HG02943 (cell line): ENCODE results near the gene AP5Z1.
"Not testable (repeated sequence)": the region's sequence is repeated elsewhere in the genome, so short reads cannot be mapped to it uniquely, and the experiment has no call there.

Experiments used
- ATAC-seq: cut with Tn5 transposase; IDR thresholded peaks from one replicate; pipeline ENCODE4 v1.9.1; 2021; ENCODE audit warnings: mild to moderate bottlenecking, low read depth, moderate library complexity; ENCODE audit not compliant: unreplicated experiment

Gene AP5Z1

DNA sequence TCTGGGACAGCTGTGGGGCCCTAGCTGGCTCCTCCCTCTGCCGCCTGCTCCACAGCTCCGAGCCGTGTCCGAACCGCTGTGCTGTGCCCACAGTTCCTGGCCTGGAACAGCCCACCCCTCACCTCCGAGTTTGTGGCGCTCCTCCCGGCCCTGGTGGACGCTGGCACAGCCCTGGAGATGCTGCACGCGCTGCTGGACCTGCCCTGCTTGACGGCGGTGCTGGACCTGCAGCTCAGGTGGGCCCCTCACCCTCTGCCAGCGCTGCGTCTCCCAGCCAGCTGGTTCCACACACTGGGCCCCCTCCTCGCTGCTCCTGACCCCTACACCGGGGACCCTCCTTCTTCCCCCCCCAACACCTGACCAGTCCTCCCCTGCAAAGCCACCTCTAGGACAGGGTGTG is 12.1 kb downstream of the AP5Z1 start:
- ATAC-seq, result no peak

- ATAC-seq, result no peak
Measured at GRCh38 chr7:4787947-4788626, 12.7 kb downstream of the AP5Z1 start.

DNA sequence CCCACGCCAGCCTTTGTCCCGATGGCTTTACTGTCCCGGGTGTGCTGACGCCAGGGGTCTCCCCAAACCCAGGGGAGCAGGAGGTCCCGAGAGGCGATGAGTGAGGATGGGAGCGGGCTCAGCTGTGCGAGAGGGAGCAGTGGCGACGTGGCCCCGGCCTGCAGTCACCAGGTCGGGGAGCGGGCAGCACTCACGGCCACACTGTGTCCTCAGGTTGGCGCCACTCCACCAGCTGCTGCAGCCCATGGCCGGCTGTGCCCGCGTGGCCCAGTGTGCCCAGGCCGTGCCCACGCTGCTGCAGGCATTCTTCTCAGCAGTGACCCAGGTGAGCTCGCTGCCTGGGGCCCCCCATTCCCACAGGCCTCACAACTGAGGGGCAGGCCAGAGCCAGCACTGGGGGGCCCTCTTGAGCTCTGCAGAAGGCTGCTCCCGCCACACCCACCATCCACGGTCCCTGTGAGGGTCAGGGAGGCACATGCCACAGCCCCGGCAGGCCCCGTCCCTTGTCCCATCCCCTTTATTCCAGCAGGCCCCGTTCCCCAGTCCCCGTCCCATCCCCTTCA is 13.3 kb downstream of the AP5Z1 start:
- ATAC-seq, result no peak

- no peak for ATAC-seq
Measured at GRCh38 chr7:4789194-4790077, 14.0 kb downstream of the AP5Z1 start.

DNA sequence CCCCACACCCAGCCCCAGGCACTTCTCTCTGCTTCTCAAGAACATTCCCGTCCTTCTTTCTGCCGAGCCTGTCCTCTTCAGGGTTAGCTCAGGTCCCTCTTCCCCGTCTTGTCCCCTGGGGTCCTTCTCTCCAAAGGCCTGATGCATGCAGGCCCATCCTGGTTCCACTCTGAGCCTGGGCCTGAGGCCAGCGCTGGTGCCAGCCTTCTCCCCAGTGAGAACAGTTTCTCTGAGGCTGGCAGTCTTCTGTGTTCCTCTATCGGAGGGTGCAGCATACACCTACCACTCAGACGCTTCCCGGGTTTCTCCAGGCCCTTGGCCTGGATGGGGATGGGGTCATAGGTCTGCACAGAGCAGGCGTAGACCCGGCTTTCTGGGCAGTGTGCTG is 14.6 kb downstream of the AP5Z1 start:
- no peak for ATAC-seq

- no peak for ATAC-seq
Measured at GRCh38 chr7:4790516-4790991, 15.1 kb downstream of the AP5Z1 start.

DNA sequence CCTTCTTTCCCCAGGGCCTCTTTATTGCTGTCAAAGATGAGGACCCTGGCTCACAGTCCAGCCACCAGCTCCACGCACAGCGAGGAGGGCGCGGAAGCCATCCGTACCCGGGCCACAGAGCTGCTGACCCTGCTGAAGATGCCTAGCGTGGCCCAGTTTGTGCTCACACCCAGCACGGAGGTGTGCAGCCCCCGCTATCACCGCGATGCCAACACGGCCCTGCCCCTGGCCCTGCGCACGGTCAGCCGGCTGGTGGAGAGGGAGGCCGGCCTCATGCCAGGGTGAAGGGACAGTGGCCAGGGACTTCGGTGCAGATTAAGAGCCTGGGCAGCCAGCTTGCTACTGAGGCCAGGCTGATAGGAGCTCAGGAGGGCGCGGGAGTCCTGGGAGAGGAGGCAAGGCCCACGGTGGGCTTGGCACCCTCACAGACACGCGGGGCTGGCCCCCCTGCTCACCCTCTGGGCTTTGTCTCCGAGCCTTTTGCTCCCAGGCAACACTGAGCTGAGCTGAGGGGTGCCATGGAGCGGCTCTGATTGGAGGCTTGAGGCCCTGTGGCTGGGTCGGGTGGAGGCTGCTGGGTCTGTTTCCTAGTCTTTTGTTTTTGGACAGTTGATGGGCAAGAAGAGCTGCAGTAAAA is 15.8 kb downstream of the AP5Z1 start:
- ATAC-seq, result no peak

DNA sequence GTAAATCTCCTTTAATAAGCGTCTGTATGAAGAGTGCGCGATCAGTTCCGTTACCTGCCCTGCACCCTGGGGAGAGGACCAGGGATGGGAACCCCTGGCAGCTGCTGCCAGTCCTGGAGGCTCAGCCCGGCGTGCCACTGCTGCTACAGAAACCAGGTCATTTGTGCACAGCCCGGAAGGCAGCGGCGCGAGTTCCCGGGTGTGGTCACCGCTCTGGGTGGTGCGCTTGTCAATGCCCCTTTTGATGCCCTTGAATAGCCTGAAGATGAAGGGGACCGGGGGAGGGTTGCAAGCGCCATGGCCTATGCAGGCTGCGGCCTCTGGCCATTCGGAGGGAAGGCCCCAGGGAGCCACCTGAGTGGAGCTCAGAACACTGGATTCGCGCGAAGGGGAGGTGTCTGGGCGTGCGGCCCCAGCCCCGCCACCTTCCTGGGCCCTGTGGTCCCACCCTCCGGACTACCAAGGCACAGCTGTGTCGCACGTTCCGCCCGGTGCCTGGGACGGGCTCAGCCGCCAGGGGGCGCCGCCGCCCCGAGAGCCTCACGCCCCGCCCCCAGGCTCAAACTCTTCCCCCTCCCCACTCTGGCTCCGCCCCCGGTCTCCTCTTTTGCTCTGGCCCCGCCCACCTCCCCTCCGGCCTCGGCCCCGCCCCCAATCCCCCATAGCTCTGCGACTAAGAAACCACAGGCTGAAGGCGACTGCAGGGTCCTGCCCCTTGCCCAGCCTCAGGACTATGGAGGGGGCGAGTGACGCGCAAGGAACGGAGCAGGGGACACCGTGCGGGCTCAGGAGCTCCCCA is 16.5 kb downstream of the AP5Z1 start:
- ATAC-seq, result no peak

- ATAC-seq, result no peak
Measured at GRCh38 chr7:4792537-4793126, 17.2 kb downstream of the AP5Z1 start.

GRCh38 chr7:4793385-4793993 is 18.1 kb downstream of the AP5Z1 start:
- ATAC-seq, result not testable (repeated sequence)

DNA sequence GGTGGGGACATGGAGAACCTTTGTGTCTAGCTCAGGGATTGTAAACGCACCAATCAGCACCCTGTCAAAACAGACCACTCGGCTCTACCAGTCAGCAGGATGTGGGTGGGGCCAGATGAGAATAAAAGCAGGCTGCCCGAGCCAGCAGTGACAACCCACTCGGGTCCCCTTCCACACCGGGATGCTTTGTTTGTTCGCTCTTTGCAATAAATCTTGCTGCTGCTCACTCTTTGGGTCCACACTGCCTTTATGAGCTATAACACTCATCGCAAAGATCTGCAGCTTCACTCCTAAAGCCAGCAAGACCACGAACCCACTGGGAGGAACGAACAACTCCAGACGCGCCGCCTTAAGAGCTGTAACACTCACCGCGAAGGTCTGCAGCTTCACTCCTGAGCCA is 18.7 kb downstream of the AP5Z1 start:
- ATAC-seq, result not testable (repeated sequence)

DNA sequence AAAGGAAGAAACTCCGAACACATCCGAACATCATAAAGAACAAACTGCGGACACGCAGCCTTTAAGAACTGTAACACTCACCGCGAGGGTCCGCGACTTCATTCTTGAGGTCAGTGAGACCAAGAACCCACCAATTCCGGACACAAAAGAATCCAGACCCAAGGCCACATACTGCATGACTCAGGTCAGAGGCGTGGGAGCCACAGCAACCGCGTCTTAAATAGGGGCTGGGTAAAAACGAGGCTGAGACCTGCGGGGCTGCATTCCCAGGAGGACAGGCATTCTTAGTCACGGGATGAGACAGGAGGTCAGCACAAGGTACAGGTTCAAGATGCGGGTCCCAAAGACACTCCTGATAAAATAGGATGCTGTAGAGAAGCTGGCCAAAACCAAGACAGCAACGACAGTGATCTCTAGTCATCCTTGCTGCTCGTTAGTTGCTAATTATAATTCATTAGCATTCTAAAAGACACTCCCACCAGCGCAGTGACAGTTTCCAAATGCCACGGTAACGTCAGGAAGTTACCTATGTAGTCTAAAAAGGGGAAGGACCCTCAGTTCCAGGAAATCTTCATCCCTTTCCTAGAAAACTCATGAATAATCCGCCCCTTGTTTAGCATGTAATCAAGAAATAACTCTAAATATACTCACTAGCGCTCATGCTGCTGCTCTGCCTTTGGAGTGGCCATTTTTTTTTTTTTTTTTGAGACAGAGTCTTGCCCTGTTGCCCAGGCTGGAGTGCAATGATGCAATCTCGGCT is 19.3 kb downstream of the AP5Z1 start:
- no peak for ATAC-seq

DNA sequence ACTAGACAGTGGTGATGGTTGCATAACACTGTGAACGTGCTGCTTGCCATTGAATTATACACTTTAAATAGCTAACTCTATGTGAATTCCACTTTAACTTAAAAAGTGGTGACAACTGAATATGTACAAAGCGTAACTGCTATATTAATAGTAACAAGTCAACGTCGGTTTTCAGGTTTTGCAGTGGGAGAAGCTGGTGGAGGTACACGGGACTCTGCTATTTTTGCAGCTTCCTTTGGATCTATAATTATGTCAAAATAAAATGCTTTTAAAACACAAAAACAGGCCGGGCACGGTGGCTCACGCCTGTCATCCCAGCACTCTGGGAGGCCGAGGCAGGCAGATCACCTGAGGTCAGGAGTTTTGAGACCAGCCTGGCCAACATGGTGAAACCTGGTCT is 21.0 kb downstream of the AP5Z1 start:
- no peak for ATAC-seq

GRCh38 chr7:4797858-4798705 is 22.7 kb downstream of the AP5Z1 start:
- no peak for ATAC-seq

- ATAC-seq, result no peak
Measured at GRCh38 chr7:4798706-4799235, 23.3 kb downstream of the AP5Z1 start.

DNA sequence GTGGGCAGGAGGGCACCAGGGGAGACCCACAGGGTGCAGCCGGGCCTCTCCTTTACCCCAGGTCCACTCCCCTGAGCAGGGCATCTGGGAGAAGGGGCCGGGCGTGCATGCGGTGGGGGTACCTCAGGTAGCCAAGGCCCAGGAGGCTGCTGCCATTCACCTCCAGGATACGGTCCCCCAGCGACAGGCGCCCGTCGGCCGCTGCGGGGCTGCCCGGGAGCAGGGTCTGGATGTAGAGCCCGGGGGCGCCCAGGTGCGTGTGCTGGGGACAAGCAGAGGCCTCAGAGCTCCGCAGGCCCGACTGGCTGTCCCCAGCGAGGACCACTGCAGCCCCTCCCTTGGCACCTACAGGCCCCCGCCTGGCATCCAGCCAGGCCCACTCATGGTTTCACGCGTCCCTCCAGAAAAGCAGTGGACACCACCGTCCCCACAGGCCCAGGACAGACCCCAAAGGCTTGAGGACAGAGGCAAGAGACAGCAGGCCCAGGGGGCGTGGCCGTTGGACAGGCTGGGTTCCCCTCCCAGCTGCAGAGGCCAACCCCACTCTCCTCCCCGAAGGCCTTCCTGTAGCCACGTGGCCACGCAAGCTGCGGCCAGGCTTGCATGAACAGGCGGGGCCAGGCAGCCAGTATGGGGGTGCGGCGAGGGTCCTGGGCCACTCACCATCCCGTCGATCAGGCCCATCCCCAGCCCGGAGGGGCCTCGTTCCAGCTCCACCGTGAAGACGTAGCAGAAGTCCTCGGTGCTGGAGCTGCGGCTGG is 24.3 kb downstream of the AP5Z1 start:
- ATAC-seq, result no peak

GRCh38 chr7:4800487-4800886 is 25.1 kb downstream of the AP5Z1 start:
- ATAC-seq, result no peak
